Stimulated activated naive B cell treated with anti-CD40 and anti-IgM and Interleukin-4, amounts not matched to agents 10 μg/mL and 1 μg/mL and 100 μg/mL, for 72 hours (primary cell): ENCODE data around the gene HEBP1.
A peak's percentile ranks its signal among the peaks of the same experiment; 100 is the strongest.

Experiments used
- ATAC-seq, 2 donors: fragments of 150-1000 bp; cut with Tn5 transposase; replicated peaks; 2 replicates each; pipeline ENCODE4 v1.10.0; 2021; ENCODE audit warnings: moderate library complexity in 1 of 2
- DNase-seq: peaks from one replicate; pipeline ENCODE4 v3.0.0; 2021
- H3K27ac Mint-ChIP-seq: one replicate; pipeline ENCODE4 v1.8.0; 2022; ENCODE audit warnings: mild to moderate bottlenecking, mixed read lengths
- H3K27me3 Mint-ChIP-seq, 2 donors: one replicate each; pipeline ENCODE4 v1.8.0; 2022; ENCODE audit warnings: mixed read lengths in 2 of 2
- H3K36me3 Mint-ChIP-seq, 2 donors: one replicate each; pipeline ENCODE4 v1.8.0; 2022; ENCODE audit warnings: mixed read lengths in 2 of 2, mild to moderate bottlenecking in 1 of 2
- H3K4me1 Mint-ChIP-seq, 2 donors: one replicate each; pipeline ENCODE4 v1.8.0; 2022; ENCODE audit warnings: mixed read lengths in 2 of 2, mild to moderate bottlenecking in 1 of 2
- H3K4me3 Mint-ChIP-seq, 2 donors: one replicate each; pipeline ENCODE4 v1.8.0; 2022; ENCODE audit warnings: mild to moderate bottlenecking in 2 of 2, mixed read lengths in 2 of 2, moderate library complexity in 1 of 2
- H3K9me3 Mint-ChIP-seq, 2 donors: one replicate each; pipeline ENCODE4 v1.8.0; 2022; ENCODE audit warnings: mixed read lengths in 2 of 2, mild to moderate bottlenecking in 1 of 2

HEBP1 gene

GRCh38 chr12:12941450-12942350 lies 58.4 kb downstream of the HEBP1 start:
- DNase-seq (no peak), ATAC-seq (no peak)
- H3K4me1 Mint-ChIP-seq, result no peaks in the 10 kb centered on the region
- peaks cover 0 to 4% of the 10 kb centered on the region in 2 donors for H3K27me3 Mint-ChIP-seq
- H3K36me3 Mint-ChIP-seq, result no peaks in the 10 kb centered on the region
- no peaks in the 10 kb centered on the region for H3K9me3 Mint-ChIP-seq
- no peak overlapping the region for H3K27ac Mint-ChIP-seq
- no peak overlapping the region for H3K4me3 Mint-ChIP-seq

GRCh38 chr12:12939888-12940287 lies 60.2 kb downstream of the HEBP1 start:
- no peak overlapping the region for H3K27ac Mint-ChIP-seq
- DNase-seq (no peak), ATAC-seq (no peak)
- no peak overlapping the region for H3K4me3 Mint-ChIP-seq
- H3K36me3 Mint-ChIP-seq, result no peaks in the 10 kb centered on the region
- no peaks in the 10 kb centered on the region for H3K9me3 Mint-ChIP-seq
- peaks cover 0 to 4% of the 10 kb centered on the region in 2 donors for H3K27me3 Mint-ChIP-seq
- no peaks in the 10 kb centered on the region for H3K4me1 Mint-ChIP-seq

GRCh38 chr12:12938541-12938940 lies 61.5 kb downstream of the HEBP1 start:
- no peak for ATAC-seq
- no peaks in the 10 kb centered on the region for H3K36me3 Mint-ChIP-seq
- no peaks in the 10 kb centered on the region for H3K9me3 Mint-ChIP-seq
- H3K4me3 Mint-ChIP-seq, result no peak overlapping the region
- no peak overlapping the region for H3K27ac Mint-ChIP-seq
- H3K4me1 Mint-ChIP-seq, result no peaks in the 10 kb centered on the region
- peaks cover 0 to 4% of the 10 kb centered on the region in 2 donors for H3K27me3 Mint-ChIP-seq
- no peak for DNase-seq

- ATAC-seq (no peak), DNase-seq (no peak)
- Mint-ChIP-seq H3K27me3 (peaks cover 0 to 4% of the 10 kb centered on the region in 2 donors), H3K4me1 (no peaks in the 10 kb centered on the region), H3K36me3 (no peaks in the 10 kb centered on the region), H3K9me3 (no peaks in the 10 kb centered on the region), H3K27ac (no peak overlapping the region), H3K4me3 (no peak overlapping the region)
Observed at GRCh38 chr12:12936983-12937491, 63.0 kb downstream of the HEBP1 start.

GRCh38 chr12:12934556-12934955 lies 65.5 kb downstream of the HEBP1 start:
- ATAC-seq, result no peak
- H3K4me1 Mint-ChIP-seq, result no peaks in the 10 kb centered on the region
- H3K27me3 Mint-ChIP-seq, result peaks cover 0 to 7% of the 10 kb centered on the region in 2 donors
- no peak overlapping the region for H3K27ac Mint-ChIP-seq
- no peak overlapping the region for H3K4me3 Mint-ChIP-seq
- no peaks in the 10 kb centered on the region for H3K9me3 Mint-ChIP-seq
- no peaks in the 10 kb centered on the region for H3K36me3 Mint-ChIP-seq
- DNase-seq, result no peak

GRCh38 chr12:12933742-12934141 lies 66.3 kb downstream of the HEBP1 start:
- Mint-ChIP-seq H3K27me3 (peaks cover 0 to 7% of the 10 kb centered on the region in 2 donors), H3K36me3 (no peaks in the 10 kb centered on the region), H3K4me1 (no peaks in the 10 kb centered on the region), H3K9me3 (no peaks in the 10 kb centered on the region), H3K4me3 (no peak overlapping the region), H3K27ac (no peak overlapping the region)
- ATAC-seq (no peak), DNase-seq (no peak)

GRCh38 chr12:12930633-12931219 lies 69.3 kb downstream of the HEBP1 start:
- Mint-ChIP-seq H3K27me3 (peaks cover 15 to 18% of the 10 kb centered on the region in 2 donors), H3K9me3 (no peaks in the 10 kb centered on the region), H3K4me1 (no peaks in the 10 kb centered on the region), H3K4me3 (no peak overlapping the region), H3K27ac (no peak overlapping the region), H3K36me3 (no peaks in the 10 kb centered on the region)
- ATAC-seq (no peak), DNase-seq (no peak)

- ATAC-seq, result no peak
Observed at GRCh38 chr12:12929696-12930095, 70.4 kb downstream of the HEBP1 start.

GRCh38 chr12:12927211-12928079 lies 72.6 kb downstream of the HEBP1 start:
- Mint-ChIP-seq H3K27me3 (peaks cover 18 to 20% of the 10 kb centered on the region in 2 donors), H3K36me3 (no peaks in the 10 kb centered on the region), H3K9me3 (no peaks in the 10 kb centered on the region), H3K4me3 (peak overlapping the region; percentile 29 to 62), H3K4me1 (no peaks in the 10 kb centered on the region), H3K27ac (no peak overlapping the region)
- DNase-seq, result peak; percentile 41
- peak in 1 of 2 donors; percentile 47 for ATAC-seq

More at GRCh38 chr12:12929696-12930095, 70.4 kb downstream of the HEBP1 start:
- H3K36me3 Mint-ChIP-seq, result no peaks in the 10 kb centered on the region
- H3K4me3 Mint-ChIP-seq, result no peak overlapping the region
- peaks cover 18 to 20% of the 10 kb centered on the region in 2 donors for H3K27me3 Mint-ChIP-seq
- DNase-seq, result no peak
- no peak overlapping the region for H3K27ac Mint-ChIP-seq
- H3K9me3 Mint-ChIP-seq, result no peaks in the 10 kb centered on the region
- H3K4me1 Mint-ChIP-seq, result no peaks in the 10 kb centered on the region

- no peak overlapping the region for H3K4me3 Mint-ChIP-seq
- DNase-seq (no peak), ATAC-seq (no peak)
- no peaks in the 10 kb centered on the region for H3K4me1 Mint-ChIP-seq
- H3K27ac Mint-ChIP-seq, result no peak overlapping the region
- H3K36me3 Mint-ChIP-seq, result no peaks in the 10 kb centered on the region
- peaks cover 18 to 20% of the 10 kb centered on the region in 2 donors for H3K27me3 Mint-ChIP-seq
- H3K9me3 Mint-ChIP-seq, result no peaks in the 10 kb centered on the region
Observed at GRCh38 chr12:12926571-12927071, 73.4 kb downstream of the HEBP1 start.

- no peak overlapping the region for H3K27ac Mint-ChIP-seq
Observed at GRCh38 chr12:12925388-12925787, 74.7 kb downstream of the HEBP1 start.

More at GRCh38 chr12:12925388-12925787, 74.7 kb downstream of the HEBP1 start:
- Mint-ChIP-seq H3K4me3 (no peak overlapping the region), H3K4me1 (no peaks in the 10 kb centered on the region), H3K36me3 (no peaks in the 10 kb centered on the region), H3K9me3 (no peaks in the 10 kb centered on the region), H3K27me3 (peaks cover 18 to 20% of the 10 kb centered on the region in 2 donors)
- ATAC-seq (no peak), DNase-seq (no peak)
